IMR-90 (cell line): ENCODE measurements around the gene RNF43. TPM values are rescaled to one million over a fixed set of nuclear protein-coding genes. Genes with fewer than 3 reads are reported as not detected.

ENCODE experiments used
- ATAC-seq: fragments of 200-7000 bp; cut with Tn5 transposase; 2 replicates; pipeline ENCODE4 v1.9.1; 2020; ENCODE audit warnings: low read depth, mild to moderate bottlenecking, moderate library complexity
- BruUV-seq: library from RNA; stranded (reverse); fragments of 400-500 nt; replicated peaks from 2 replicates; lab custom pipeline; 2021; lab: Mats Ljungman, UMichigan
- CTCF ChIA-PET: fragments of 300-600 bp; formaldehyde crosslinking; extraction: SDS; loops from one replicate; lab custom pipeline; 2021; ENCODE audit warnings: antibody characterized with exemption; lab: Yijun Ruan, JAX
- POLR2A ChIA-PET: fragments of 300-600 bp; sonication (Branson Sonifier 250); formaldehyde crosslinking; loops from one replicate; lab custom pipeline; 2022; ENCODE audit warnings: antibody characterized with exemption; ENCODE audit not compliant: unreplicated experiment; lab: Charles Lee
- DNase-seq: peaks from one replicate; pipeline ENCODE4 v3.0.0; 2013
- H2AFZ ChIP-seq: replicated peaks from 2 replicates; pipeline ENCODE3; 2013; ENCODE audit warnings: low read length, mild to moderate bottlenecking; ENCODE audit not compliant: poor library complexity
- H2AK5ac ChIP-seq: 2 replicates; pipeline ENCODE4 v1.6.1; 2013; ENCODE audit warnings: low read depth, low read length, inconsistent platforms
- H2AK9ac ChIP-seq: replicated peaks from 2 replicates; pipeline ENCODE3; 2013; ENCODE audit warnings: mild to moderate bottlenecking, low read depth, low read length, moderate library complexity; ENCODE audit not compliant: poor library complexity
- H2BK120ac ChIP-seq: 2 replicates; pipeline ENCODE4 v1.6.1; 2013; ENCODE audit warnings: low read depth, low read length, inconsistent platforms
- H2BK15ac ChIP-seq: 3 replicates; pipeline ENCODE4 v1.6.1; 2013; ENCODE audit warnings: low read depth, low read length, inconsistent platforms
- H2BK20ac ChIP-seq: 2 replicates; pipeline ENCODE4 v1.6.1; 2013; ENCODE audit warnings: low read depth, mild to moderate bottlenecking, inconsistent platforms, low read length, moderate library complexity
- H2BK5ac ChIP-seq: 2 replicates; pipeline ENCODE4 v1.6.1; 2013; ENCODE audit warnings: mild to moderate bottlenecking, low read depth, low read length, inconsistent platforms; ENCODE audit not compliant: poor library complexity, severe bottlenecking
- H3K14ac ChIP-seq: replicated peaks from 2 replicates; pipeline ENCODE4 v1.6.1; 2013; ENCODE audit warnings: low read depth, low read length, inconsistent platforms
- H3K18ac ChIP-seq: 2 replicates; pipeline ENCODE4 v1.6.1; 2013; ENCODE audit warnings: low read depth, low read length, control low read depth
- H3K23ac ChIP-seq: 2 replicates; pipeline ENCODE4 v1.6.1; 2013; ENCODE audit warnings: low read depth, low read length, inconsistent platforms
- H3K27ac ChIP-seq: 2 replicates; pipeline ENCODE4 v1.5.1; 2013; ENCODE audit warnings: mild to moderate bottlenecking, control low read depth, low read length; ENCODE audit not compliant: insufficient read depth
- H3K27me3 ChIP-seq: 2 replicates; pipeline ENCODE4 v1.6.1; 2013; ENCODE audit warnings: low read length; ENCODE audit not compliant: control insufficient read depth, insufficient read depth
- H3K36me3 ChIP-seq: 2 replicates; pipeline ENCODE4 v1.6.1; 2013; ENCODE audit warnings: low read length, mixed read lengths; ENCODE audit not compliant: control insufficient read depth, insufficient read depth
- H3K4ac ChIP-seq: 2 replicates; pipeline ENCODE4 v1.6.1; 2013; ENCODE audit warnings: low read depth, low read length, inconsistent platforms
- H3K4me1 ChIP-seq: 2 replicates; pipeline ENCODE4 v1.6.1; 2013; ENCODE audit warnings: low read length, mixed read lengths; ENCODE audit not compliant: control insufficient read depth, insufficient read depth
- H3K4me2 ChIP-seq: 2 replicates; pipeline ENCODE4 v1.6.1; 2013; ENCODE audit warnings: low read depth, mild to moderate bottlenecking, control low read depth, low read length, moderate library complexity
- H3K4me3 ChIP-seq: 2 replicates; pipeline ENCODE4 v1.5.1; 2013; ENCODE audit warnings: low read depth, mild to moderate bottlenecking, control low read depth, low read length, moderate library complexity; ENCODE audit not compliant: insufficient read depth
- H3K56ac ChIP-seq: 2 replicates; pipeline ENCODE4 v1.6.1; 2013; ENCODE audit warnings: low read length, inconsistent platforms; ENCODE audit not compliant: insufficient read depth; ENCODE audit errors: extremely low read depth
- H3K79me1 ChIP-seq, 2 experiments: 2 replicates each; pipeline ENCODE4 v1.6.1; 2013; ENCODE audit warnings: low read length in 2 of 2, inconsistent platforms in 1 of 2, low read depth in 1 of 2
- H3K9ac ChIP-seq: 2 replicates; pipeline ENCODE4 v1.6.1; 2013; ENCODE audit warnings: low read depth, low read length, control low read depth
- H3K9me1 ChIP-seq: 2 replicates; pipeline ENCODE4 v1.6.1; 2013; ENCODE audit warnings: low read length, inconsistent platforms; ENCODE audit not compliant: insufficient read depth
- H3K9me3 ChIP-seq: 2 replicates; pipeline ENCODE4 v1.6.1; 2013; ENCODE audit warnings: low read length; ENCODE audit not compliant: control insufficient read depth, insufficient read depth
- H4K20me1 ChIP-seq: 2 replicates; pipeline ENCODE4 v1.6.1; 2013; ENCODE audit warnings: low read length, inconsistent platforms; ENCODE audit not compliant: insufficient read depth
- H4K5ac ChIP-seq: 2 replicates; pipeline ENCODE4 v1.6.1; 2013; ENCODE audit warnings: mild to moderate bottlenecking, low read depth, low read length, control low read depth
- H4K8ac ChIP-seq, 2 experiments: 2 replicates each; pipeline ENCODE4 v1.6.1; 2013; ENCODE audit warnings: low read depth in 2 of 2, low read length in 2 of 2, control low read depth in 1 of 2, inconsistent platforms in 1 of 2
- H4K91ac ChIP-seq: 2 replicates; pipeline ENCODE4 v1.6.1; 2013; ENCODE audit warnings: low read depth, low read length, inconsistent platforms; ENCODE audit not compliant: insufficient read depth
- BHLHE40 ChIP-seq: fragments of 150-350 bp; IDR thresholded peaks from 2 replicates; pipeline ENCODE4 v1.6.1; 2016; ENCODE audit warnings: mild to moderate bottlenecking, low read depth, low read length
- CEBPB ChIP-seq: IDR thresholded peaks from 2 replicates; pipeline ENCODE4 v1.6.1; 2012; ENCODE audit warnings: low read depth, low read length, improper control_type of control experiment
- FOS ChIP-seq: fragments of 150-350 bp; IDR thresholded peaks from 2 replicates; pipeline ENCODE4 v1.6.1; 2016; ENCODE audit warnings: low read depth, low read length
- MAFK ChIP-seq: IDR thresholded peaks from 2 replicates; pipeline ENCODE4 v1.6.1; 2012; ENCODE audit warnings: low read depth, low read length, improper control_type of control experiment
- MAZ ChIP-seq: IDR thresholded peaks from 2 replicates; pipeline ENCODE4 v1.6.1; 2012; ENCODE audit warnings: low read depth, mild to moderate bottlenecking, low read length, improper control_type of control experiment, moderate library complexity, borderline replicate concordance
- POLR2A ChIP-seq: IDR thresholded peaks from 2 replicates; pipeline ENCODE4 v1.6.1; 2012; ENCODE audit warnings: mild to moderate bottlenecking, low read depth, low read length
- SMC3 ChIP-seq: fragments of 150-350 bp; IDR thresholded peaks from 2 replicates; pipeline ENCODE4 v1.6.1; 2016; ENCODE audit warnings: low read depth, mild to moderate bottlenecking, antibody characterized with exemption, low read length, moderate library complexity
- dilution Hi-C: fragments of 300-500 bp; cut with HindIII; formaldehyde crosslinking; loops from one replicate; pipeline ENCODE4 v1.14.3; 2018; ENCODE audit warnings: low sequenced_read_pairs; ENCODE audit not compliant: unreplicated experiment
- in situ Hi-C: fragments of 300-500 bp; cut with MboI; formaldehyde crosslinking; loops from 3 replicates; pipeline ENCODE4 v1.14.3; 2019; ENCODE audit warnings: low sequenced_read_pairs, inconsistent platforms, mixed read lengths
- intact Hi-C: fragments of 100-400 bp; cut with micrococcal nuclease; formaldehyde crosslinking; loops from 2 replicates; pipeline ENCODE4 v1.10.0; 2022
- polyA plus RNA-seq, 3 experiments: library from polyadenylated mRNA; depleted of rRNA; stranded (reverse); fragments of >200 nt; gene quantifications; 2 replicates each; pipeline ENCODE4 v1.2.3, GENCODE V29; 2012; ENCODE audit warnings: low replicate concordance in 1 of 3
- total RNA-seq: library from RNA; depleted of rRNA; stranded (reverse); fragments of >200 nt; gene quantifications from 2 replicates; pipeline ENCODE4 v1.2.3, GENCODE V29; 2012

RNF43 gene
- total and polyA plus RNA-seq, 2 of the 4 experiments (the other 2 are of a cell fraction), result under 0.01 TPM; not detected in 1

DNA sequence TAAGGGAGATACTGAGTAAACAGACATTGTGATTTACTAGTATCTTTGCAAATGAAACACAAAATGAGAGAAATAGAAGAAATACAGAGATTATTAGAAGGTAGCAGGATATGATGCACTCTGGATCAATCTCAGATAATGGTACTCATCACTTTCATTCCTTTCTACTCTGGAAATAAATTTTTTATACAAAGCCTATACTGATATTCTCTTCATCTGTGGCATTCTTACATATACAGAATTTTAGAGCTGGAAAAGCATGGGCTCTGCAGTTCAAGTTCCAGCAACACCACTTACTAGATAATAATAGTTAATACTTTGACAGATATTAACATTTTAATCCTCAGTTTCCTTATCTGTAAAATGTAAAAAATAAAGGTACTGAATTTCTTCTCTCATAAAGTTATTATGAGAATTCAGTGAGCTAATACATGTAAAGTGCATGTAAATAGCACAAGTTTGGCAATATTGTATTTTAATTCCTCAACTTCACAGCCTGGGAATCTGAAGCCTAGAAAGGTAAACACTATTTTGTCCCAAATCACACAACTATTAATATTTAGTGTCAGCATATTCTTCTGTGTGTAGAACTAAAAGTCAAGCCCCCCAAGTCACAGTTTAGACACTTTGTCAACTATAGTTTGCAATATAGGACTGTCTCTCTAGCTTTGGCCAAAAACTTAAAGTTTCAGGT is 6.5 kb downstream of the RNF43 start:
- no peak overlapping the region for H2AK9ac ChIP-seq
- TF ChIP-seq FOS (no peak), MAFK (no peak), MAZ (no peak), SMC3 (no peak), CEBPB (no peak), BHLHE40 (no peak), POLR2A (no peak)
- no peak overlapping the region for H2AK5ac ChIP-seq
- no peak overlapping the region for H3K4me3 ChIP-seq
- H3K9me1 ChIP-seq, result no peaks in the 10 kb centered on the region
- no peak overlapping the region for H4K5ac ChIP-seq
- no peak overlapping the region for H4K91ac ChIP-seq
- no peaks in the 10 kb centered on the region for H3K9me3 ChIP-seq
- H3K56ac ChIP-seq, result no peak overlapping the region
- H2BK5ac ChIP-seq, result no peak overlapping the region
- H3K14ac ChIP-seq, result no peak overlapping the region
- no peaks in the 10 kb centered on the region for H3K36me3 ChIP-seq
- dilution Hi-C loops, result no loop called here
- no peak overlapping the region for H3K18ac ChIP-seq
- POLR2A ChIA-PET, result no interaction called here
- BruUV-seq, result no TSS peak
- intact Hi-C loops, result no loop called here
- no peak overlapping the region for H2BK15ac ChIP-seq
- H3K4ac ChIP-seq, result no peak overlapping the region
- H3K27me3 ChIP-seq, result peaks cover 14% of the 10 kb centered on the region
- no peak overlapping the region for H2BK120ac ChIP-seq
- CTCF ChIA-PET, result no interaction called here
- no peaks in the 10 kb centered on the region for H4K20me1 ChIP-seq
- ATAC-seq (no peak), DNase-seq (no peak)
- H3K4me2 ChIP-seq, result no peak overlapping the region
- no peak overlapping the region for H2BK20ac ChIP-seq
- no peak overlapping the region for H3K27ac ChIP-seq
- H3K4me1 ChIP-seq, result no peaks in the 10 kb centered on the region
- no peak overlapping the region for H3K9ac ChIP-seq
- H3K23ac ChIP-seq, result no peak overlapping the region
- H4K8ac ChIP-seq, result no peak overlapping the region
- H2AFZ ChIP-seq, result no peak overlapping the region
- in situ Hi-C loops, result no loop called here
- H3K79me1 ChIP-seq, result no peaks in the 10 kb centered on the region
